ENCODE data around the gene CMBL.

Gene CMBL

DNA sequence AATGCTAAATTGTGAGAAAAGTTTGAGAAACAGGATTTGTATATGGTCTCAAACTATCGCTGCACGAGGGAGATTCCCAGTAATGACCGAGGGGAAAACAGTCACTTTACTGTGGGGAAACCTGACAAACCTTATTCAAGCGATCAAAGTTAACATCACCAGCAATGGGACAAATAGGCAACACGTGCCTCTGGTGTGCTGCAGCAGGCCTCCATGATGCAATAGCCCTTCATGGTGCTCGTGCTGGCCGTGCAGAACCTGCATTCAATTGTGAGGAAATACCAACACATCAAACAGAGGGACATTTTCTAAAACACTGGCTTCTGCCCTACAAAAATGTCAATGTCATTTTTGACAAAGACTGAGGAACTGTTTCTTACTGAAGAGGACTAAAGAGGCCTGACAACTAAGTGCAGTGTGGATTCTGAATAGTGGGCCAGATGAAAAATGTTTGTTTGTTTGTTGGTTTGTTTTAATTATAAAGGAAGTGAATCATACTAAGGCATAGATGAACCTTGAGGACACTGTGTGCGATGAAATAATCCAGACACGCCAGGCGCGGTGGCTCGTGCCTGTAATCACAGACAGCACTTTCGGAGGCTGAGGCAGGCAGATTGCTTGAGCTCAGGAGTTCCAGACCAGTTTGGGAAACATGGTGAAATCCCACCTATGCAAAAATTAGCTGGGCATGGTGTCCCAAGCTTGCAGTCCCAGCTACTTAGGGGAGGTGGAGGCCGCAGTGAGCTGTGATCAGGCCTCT is 28.2 kb upstream of the CMBL start:
- Histone ChIP-seq H3K9me3 (ENCODE audit: insufficient read depth, low read depth, low read length) (no peaks in the 10 kb centered on the region), H3F3A (ENCODE audit: low read depth) (no peaks in the 10 kb centered on the region), H3K27me3 (ENCODE audit: insufficient read depth, low read length, poor library complexity, severe bottlenecking) (no peaks in the 10 kb centered on the region)

DNA sequence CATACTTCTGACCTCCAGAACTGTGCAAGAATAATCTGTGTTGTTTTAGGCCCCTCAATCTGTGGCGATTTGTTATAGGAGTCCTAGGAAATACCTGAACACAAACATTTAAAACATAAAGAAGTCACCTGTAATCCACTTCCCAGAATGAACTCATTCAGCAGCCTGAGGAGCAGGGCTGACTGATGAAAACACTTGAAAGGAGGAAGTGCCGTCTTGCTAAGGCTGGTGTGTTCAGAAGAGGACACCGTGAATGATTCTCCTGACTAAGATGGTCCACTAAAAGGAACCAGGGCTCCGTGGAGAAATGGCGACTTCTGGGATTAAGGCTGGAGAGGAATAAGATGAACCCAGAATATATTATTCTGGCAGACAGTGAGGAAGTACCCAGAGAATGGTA is 27.1 kb upstream of the CMBL start:
- no peaks in the 10 kb centered on the region for H3F3A ChIP-seq (ENCODE audit: low read depth)
- no peak for TF ChIP-seq EZH2phosphoT487 (IDR thresholded peaks at IDR 0.05; ENCODE audit: borderline replicate concordance)
- TF ChIP-seq, protein P1, sequence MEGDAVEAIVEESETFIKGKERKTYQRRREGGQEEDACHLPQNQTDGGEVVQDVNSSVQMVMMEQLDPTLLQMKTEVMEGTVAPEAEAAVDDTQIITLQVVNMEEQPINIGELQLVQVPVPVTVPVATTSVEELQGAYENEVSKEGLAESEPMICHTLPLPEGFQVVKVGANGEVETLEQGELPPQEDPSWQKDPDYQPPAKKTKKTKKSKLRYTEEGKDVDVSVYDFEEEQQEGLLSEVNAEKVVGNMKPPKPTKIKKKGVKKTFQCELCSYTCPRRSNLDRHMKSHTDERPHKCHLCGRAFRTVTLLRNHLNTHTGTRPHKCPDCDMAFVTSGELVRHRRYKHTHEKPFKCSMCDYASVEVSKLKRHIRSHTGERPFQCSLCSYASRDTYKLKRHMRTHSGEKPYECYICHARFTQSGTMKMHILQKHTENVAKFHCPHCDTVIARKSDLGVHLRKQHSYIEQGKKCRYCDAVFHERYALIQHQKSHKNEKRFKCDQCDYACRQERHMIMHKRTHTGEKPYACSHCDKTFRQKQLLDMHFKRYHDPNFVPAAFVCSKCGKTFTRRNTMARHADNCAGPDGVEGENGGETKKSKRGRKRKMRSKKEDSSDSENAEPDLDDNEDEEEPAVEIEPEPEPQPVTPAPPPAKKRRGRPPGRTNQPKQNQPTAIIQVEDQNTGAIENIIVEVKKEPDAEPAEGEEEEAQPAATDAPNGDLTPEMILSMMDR (conservative IDR thresholded peaks at IDR 0.05; ENCODE audit: low read length) = no peak
- H3K4me1 ChIP-seq (ENCODE audit: insufficient read depth, low read length, poor library complexity, severe bottlenecking) = no peaks in the 10 kb centered on the region
- no peak overlapping the region for H2AFZ ChIP-seq (ENCODE audit: low read length)
- H3K9me3 ChIP-seq (ENCODE audit: insufficient read depth, low read depth, low read length) = no peaks in the 10 kb centered on the region
- no peak overlapping the region for H3K4me2 ChIP-seq (ENCODE audit: low read depth, low read length, poor library complexity, severe bottlenecking)
- no peaks in the 10 kb centered on the region for H4K20me1 ChIP-seq (ENCODE audit: insufficient read depth, low read length, poor library complexity, severe bottlenecking)
- H3K36me3 ChIP-seq (ENCODE audit: insufficient read depth, low read length) = no peaks in the 10 kb centered on the region
- no peak overlapping the region for H3K4me3 ChIP-seq (ENCODE audit: low read length, poor library complexity, severe bottlenecking)
- no peaks in the 10 kb centered on the region for H3K27me3 ChIP-seq (ENCODE audit: insufficient read depth, low read length, poor library complexity, severe bottlenecking)
- no peak overlapping the region for H3K9ac ChIP-seq (ENCODE audit: low read depth, low read length, poor library complexity, severe bottlenecking)
- H3K9me2 ChIP-seq (replicated peaks; ENCODE audit: low read depth, low read length) = no peaks in the 10 kb centered on the region
- H3K79me2 ChIP-seq (ENCODE audit: insufficient read depth, low read length) = no peaks in the 10 kb centered on the region

More for the DNA sequence above, 28.2 kb upstream of the CMBL start:
- Histone ChIP-seq H3K4me3 (ENCODE audit: low read length, poor library complexity, severe bottlenecking) (no peak overlapping the region), H3K36me3 (ENCODE audit: insufficient read depth, low read length) (no peaks in the 10 kb centered on the region), H2AFZ (ENCODE audit: low read length) (no peak overlapping the region), H3K4me1 (ENCODE audit: insufficient read depth, low read length, poor library complexity, severe bottlenecking) (no peaks in the 10 kb centered on the region), H3K4me2 (ENCODE audit: low read depth, low read length, poor library complexity, severe bottlenecking) (no peak overlapping the region), H4K20me1 (ENCODE audit: insufficient read depth, low read length, poor library complexity, severe bottlenecking) (no peaks in the 10 kb centered on the region), H3K9me2 (replicated peaks; ENCODE audit: low read depth, low read length) (no peaks in the 10 kb centered on the region), H3K79me2 (ENCODE audit: insufficient read depth, low read length) (no peaks in the 10 kb centered on the region), H3K9ac (ENCODE audit: low read depth, low read length, poor library complexity, severe bottlenecking) (no peak overlapping the region)
- TF ChIP-seq, protein P1 (conservative IDR thresholded peaks at IDR 0.05; ENCODE audit: low read length) = no peak
- no peak for TF ChIP-seq EZH2phosphoT487 (IDR thresholded peaks at IDR 0.05; ENCODE audit: borderline replicate concordance)

DNA sequence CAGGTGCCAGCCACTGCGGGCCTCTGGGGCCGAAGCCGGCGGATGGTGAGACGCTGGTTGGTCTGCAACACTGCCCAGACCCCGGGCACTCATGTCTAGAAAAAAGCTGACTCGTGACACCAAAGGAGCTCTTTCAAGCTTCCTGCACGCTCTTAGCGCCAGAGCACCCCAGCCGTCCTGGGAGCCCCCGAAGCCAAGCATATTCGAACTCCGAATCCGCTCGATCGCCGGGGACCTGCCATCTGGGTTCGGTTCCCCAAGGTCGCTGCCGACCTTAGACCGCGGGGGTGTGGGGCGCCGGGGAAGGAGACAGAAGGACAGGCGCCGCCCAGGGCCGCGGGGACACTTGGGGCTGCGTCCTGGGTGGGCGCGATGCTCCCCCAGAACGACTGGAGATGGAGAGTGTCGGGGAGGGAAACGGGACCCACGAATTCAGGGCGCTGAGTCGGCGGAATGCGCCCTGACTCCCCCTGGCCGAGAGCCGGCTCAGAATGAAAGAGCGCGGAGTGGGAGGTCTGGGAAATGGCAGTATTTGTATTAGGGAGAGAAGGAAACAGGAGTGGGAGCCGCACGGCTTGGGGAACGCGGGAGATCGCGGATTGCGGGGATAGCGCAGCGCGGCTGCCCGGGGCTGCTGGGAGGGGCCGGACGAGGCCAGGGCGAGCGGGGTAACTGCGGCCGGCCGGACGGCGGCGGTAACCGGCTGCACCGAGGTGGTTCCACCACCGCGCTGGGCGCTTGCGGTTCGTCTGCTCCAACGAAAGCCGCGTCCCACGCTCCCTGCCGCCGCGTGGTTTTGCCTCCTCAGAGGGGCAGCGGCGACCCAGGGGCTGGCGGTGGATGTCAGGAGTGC is 25.7 kb upstream of the CMBL start:
- no peaks in the 10 kb centered on the region for H4K20me1 ChIP-seq (ENCODE audit: insufficient read depth, low read length, poor library complexity, severe bottlenecking)
- no peak overlapping the region for H3K4me3 ChIP-seq (ENCODE audit: low read length, poor library complexity, severe bottlenecking)
- no peak overlapping the region for H2AFZ ChIP-seq (ENCODE audit: low read length)
- no peaks in the 10 kb centered on the region for H3K9me2 ChIP-seq (replicated peaks; ENCODE audit: low read depth, low read length)
- no peaks in the 10 kb centered on the region for H3K79me2 ChIP-seq (ENCODE audit: insufficient read depth, low read length)
- H3K4me2 ChIP-seq (ENCODE audit: low read depth, low read length, poor library complexity, severe bottlenecking) = no peak overlapping the region
- no peaks in the 10 kb centered on the region for H3F3A ChIP-seq (ENCODE audit: low read depth)
- H3K9me3 ChIP-seq (ENCODE audit: insufficient read depth, low read depth, low read length) = no peaks in the 10 kb centered on the region
- no peaks in the 10 kb centered on the region for H3K27me3 ChIP-seq (ENCODE audit: insufficient read depth, low read length, poor library complexity, severe bottlenecking)
- no peak overlapping the region for H3K9ac ChIP-seq (ENCODE audit: low read depth, low read length, poor library complexity, severe bottlenecking)
- no peak for TF ChIP-seq EZH2phosphoT487 (IDR thresholded peaks at IDR 0.05; ENCODE audit: borderline replicate concordance)
- TF ChIP-seq, protein P1 (conservative IDR thresholded peaks at IDR 0.05; ENCODE audit: low read length) = no peak
- no peaks in the 10 kb centered on the region for H3K36me3 ChIP-seq (ENCODE audit: insufficient read depth, low read length)
- no peaks in the 10 kb centered on the region for H3K4me1 ChIP-seq (ENCODE audit: insufficient read depth, low read length, poor library complexity, severe bottlenecking)
